ENCODE measurements around the gene RPGR. TPM values are rescaled to one million over a fixed set of nuclear protein-coding genes. Genes with fewer than 3 reads are reported as not detected.

The RPGR gene
- total RNA-seq, 1 experiment from 2014 or later: 23.8 TPM

- Mint-ChIP-seq H3K27ac (ENCODE audit: low read depth, unreplicated experiment) (peak overlapping the region; percentile 15), H3K36me3 (ENCODE audit: insufficient read depth, unreplicated experiment) (peaks cover 13% of the 10 kb centered on the region), H3K9me3 (ENCODE audit: unreplicated experiment) (no peaks in the 10 kb centered on the region), H3K4me3 (ENCODE audit: unreplicated experiment) (no peak overlapping the region), H3K27me3 (ENCODE audit: insufficient read depth, unreplicated experiment) (peaks cover 23% of the 10 kb centered on the region), H3K4me1 (ENCODE audit: insufficient read depth, unreplicated experiment) (peaks cover 16% of the 10 kb centered on the region)
- intact Hi-C loops (cut with micrococcal nuclease): no loop called here
- TF ChIP-seq, protein P1, sequence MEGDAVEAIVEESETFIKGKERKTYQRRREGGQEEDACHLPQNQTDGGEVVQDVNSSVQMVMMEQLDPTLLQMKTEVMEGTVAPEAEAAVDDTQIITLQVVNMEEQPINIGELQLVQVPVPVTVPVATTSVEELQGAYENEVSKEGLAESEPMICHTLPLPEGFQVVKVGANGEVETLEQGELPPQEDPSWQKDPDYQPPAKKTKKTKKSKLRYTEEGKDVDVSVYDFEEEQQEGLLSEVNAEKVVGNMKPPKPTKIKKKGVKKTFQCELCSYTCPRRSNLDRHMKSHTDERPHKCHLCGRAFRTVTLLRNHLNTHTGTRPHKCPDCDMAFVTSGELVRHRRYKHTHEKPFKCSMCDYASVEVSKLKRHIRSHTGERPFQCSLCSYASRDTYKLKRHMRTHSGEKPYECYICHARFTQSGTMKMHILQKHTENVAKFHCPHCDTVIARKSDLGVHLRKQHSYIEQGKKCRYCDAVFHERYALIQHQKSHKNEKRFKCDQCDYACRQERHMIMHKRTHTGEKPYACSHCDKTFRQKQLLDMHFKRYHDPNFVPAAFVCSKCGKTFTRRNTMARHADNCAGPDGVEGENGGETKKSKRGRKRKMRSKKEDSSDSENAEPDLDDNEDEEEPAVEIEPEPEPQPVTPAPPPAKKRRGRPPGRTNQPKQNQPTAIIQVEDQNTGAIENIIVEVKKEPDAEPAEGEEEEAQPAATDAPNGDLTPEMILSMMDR (IDR thresholded peaks at IDR 0.05; ENCODE audit: unreplicated experiment): no peak
- CTCF ChIA-PET: interaction anchor here (0.7 to 1.9 kb wide), 3 partner anchors 48 to 671 kb away, joined by 3 to 5 read pairs (median 4); partner anchors contain the start of gene RPGR
- no TSS peak for BruUV-seq (replicated peaks)
- DNase-seq (ENCODE audit: unreplicated experiment): peak; percentile 31
- POLR2A ChIA-PET: interaction anchor here (0.7 to 1.1 kb wide), 3 partner anchors 14 to 59 kb away, joined by 3 read pairs; no protein-coding TSS in a partner anchor
These were observed 48.6 kb downstream of the RPGR start for GRCh38 chrX:38278682-38279081.

- H3K27ac Mint-ChIP-seq (ENCODE audit: low read depth, unreplicated experiment): peak overlapping the region; percentile 15
- H3K4me1 Mint-ChIP-seq (ENCODE audit: insufficient read depth, unreplicated experiment): peaks cover 16% of the 10 kb centered on the region
- TF ChIP-seq, protein P1 (IDR thresholded peaks at IDR 0.05; ENCODE audit: unreplicated experiment): no peak
- DNase-seq (ENCODE audit: unreplicated experiment): no peak
- peaks cover 23% of the 10 kb centered on the region for H3K27me3 Mint-ChIP-seq (ENCODE audit: insufficient read depth, unreplicated experiment)
- BruUV-seq (replicated peaks): no TSS peak
- H3K36me3 Mint-ChIP-seq (ENCODE audit: insufficient read depth, unreplicated experiment): peaks cover 13% of the 10 kb centered on the region
- no peaks in the 10 kb centered on the region for H3K9me3 Mint-ChIP-seq (ENCODE audit: unreplicated experiment)
- ChIA-PET POLR2A (interaction anchor here (0.7 to 1.1 kb wide), 2 partner anchors 49 to 58 kb away, joined by 3 read pairs; no protein-coding TSS in a partner anchor), CTCF (interaction anchor here (0.7 to 1.9 kb wide), 4 partner anchors 18 to 670 kb away, joined by 3 to 5 read pairs (median 4); partner anchors contain the start of gene RPGR)
- intact Hi-C loops (cut with micrococcal nuclease): no loop called here
- no peak overlapping the region for H3K4me3 Mint-ChIP-seq (ENCODE audit: unreplicated experiment)
These were observed 49.5 kb downstream of the RPGR start for GRCh38 chrX:38277802-38278201.

DNA sequence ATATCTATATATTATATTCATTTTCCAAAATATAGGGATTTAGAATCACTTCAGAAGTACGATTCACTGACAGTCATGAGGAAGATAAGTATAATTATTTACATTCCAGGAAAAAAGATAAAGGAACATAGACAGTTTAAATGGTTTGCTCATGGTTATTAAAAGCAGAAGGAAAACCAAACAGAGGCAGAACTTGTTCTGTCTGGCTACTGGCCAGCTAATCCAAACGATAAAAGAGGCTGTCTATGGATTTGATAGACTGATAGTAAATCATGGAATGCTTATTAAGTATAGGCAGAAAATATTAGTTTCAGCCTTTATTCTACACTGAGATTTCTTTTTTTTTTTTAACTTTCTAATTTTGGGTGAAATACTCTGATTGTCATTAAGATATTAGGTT is 50.2 kb downstream of the RPGR start:
- ChIA-PET CTCF (interaction anchor here (3.7 kb wide), 1 partner anchor 50 kb away, joined by 20 read pairs; the partner anchor contains the start of gene RPGR), POLR2A (no interaction called here)
- Mint-ChIP-seq H3K36me3 (ENCODE audit: insufficient read depth, unreplicated experiment) (peaks cover 11% of the 10 kb centered on the region), H3K4me1 (ENCODE audit: insufficient read depth, unreplicated experiment) (peaks cover 16% of the 10 kb centered on the region), H3K9me3 (ENCODE audit: unreplicated experiment) (no peaks in the 10 kb centered on the region), H3K4me3 (ENCODE audit: unreplicated experiment) (no peak overlapping the region), H3K27me3 (ENCODE audit: insufficient read depth, unreplicated experiment) (peaks cover 16% of the 10 kb centered on the region), H3K27ac (ENCODE audit: low read depth, unreplicated experiment) (no peak overlapping the region)
- TF ChIP-seq, protein P1 (IDR thresholded peaks at IDR 0.05; ENCODE audit: unreplicated experiment): no peak
- BruUV-seq (replicated peaks): no TSS peak
- no peak for DNase-seq (ENCODE audit: unreplicated experiment)
- intact Hi-C loops (cut with micrococcal nuclease): no loop called here

GRCh38 chrX:38276089-38276488 is 51.2 kb downstream of the RPGR start:
- Mint-ChIP-seq H3K4me1 (ENCODE audit: insufficient read depth, unreplicated experiment) (peaks cover 16% of the 10 kb centered on the region), H3K4me3 (ENCODE audit: unreplicated experiment) (no peak overlapping the region), H3K27me3 (ENCODE audit: insufficient read depth, unreplicated experiment) (peaks cover 13% of the 10 kb centered on the region), H3K36me3 (ENCODE audit: insufficient read depth, unreplicated experiment) (peaks cover 8% of the 10 kb centered on the region), H3K9me3 (ENCODE audit: unreplicated experiment) (no peaks in the 10 kb centered on the region), H3K27ac (ENCODE audit: low read depth, unreplicated experiment) (peak overlapping the region; percentile 13)
- no peak for DNase-seq (ENCODE audit: unreplicated experiment)
- ChIA-PET POLR2A (interaction anchor here (1.0 to 1.8 kb wide), 4 partner anchors 9 to 30 kb away, joined by 3 to 5 read pairs (median 4); no protein-coding TSS in a partner anchor), CTCF (interaction anchor here (0.7 to 3.7 kb wide), 2 partner anchors 51 kb away, joined by 3 to 20 read pairs; partner anchors contain the start of gene RPGR)
- TF ChIP-seq, protein P1 (IDR thresholded peaks at IDR 0.05; ENCODE audit: unreplicated experiment): no peak
- TSS peak; percentile 87 for BruUV-seq (replicated peaks)
- intact Hi-C loops (cut with micrococcal nuclease): no loop called here

All from MCF 10A (cell line).